ENCODE data around the gene TFF1.
A peak's percentile ranks its signal among the peaks of the same experiment; 100 is the strongest.

TFF1 gene

DNA sequence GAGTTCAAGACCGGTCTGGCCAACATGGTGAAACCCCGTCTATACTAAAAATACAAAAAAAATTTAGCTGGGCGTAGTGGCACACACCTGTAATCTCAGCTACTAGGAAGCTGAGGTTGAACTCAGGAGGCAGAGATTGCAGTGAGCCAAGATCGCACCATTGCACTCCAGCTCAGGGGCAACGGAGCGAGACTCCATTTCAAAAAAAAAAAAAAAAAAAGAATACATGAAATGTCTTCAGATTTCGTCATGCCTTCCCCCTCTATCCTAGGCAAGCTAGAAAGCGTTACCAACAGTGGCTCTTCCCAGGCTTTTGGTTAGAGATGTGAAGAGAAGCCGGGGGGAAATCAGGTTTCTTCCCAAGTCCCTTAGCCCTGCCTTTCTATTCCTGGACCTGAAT lies 3.6 kb downstream of the TFF1 start:
- no peak for DNase-seq (ENCODE audit: low spot score)

GRCh38 chr21:42362198-42362597 lies 4.1 kb downstream of the TFF1 start:
- DNase-seq (ENCODE audit: low spot score) = no peak

DNA sequence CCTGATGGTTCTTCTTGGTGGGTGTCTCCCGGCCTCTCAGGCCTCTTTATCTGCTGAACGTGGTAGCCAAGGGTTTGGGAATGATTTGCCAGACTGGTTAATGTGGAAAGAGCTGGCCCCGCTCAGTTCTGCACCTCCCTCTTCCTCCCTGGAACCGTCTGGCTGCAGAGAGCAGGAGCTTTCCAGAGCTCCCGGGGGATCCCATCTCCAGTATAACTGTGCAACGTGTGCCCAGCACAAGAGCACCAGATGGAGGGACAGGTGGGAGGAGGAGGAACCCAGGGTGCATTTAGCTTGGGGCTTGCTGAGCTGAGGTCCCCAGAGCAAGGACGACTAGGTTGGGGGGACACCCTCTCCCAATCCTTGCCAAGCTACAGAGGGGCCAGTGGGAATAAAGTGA lies 5.0 kb downstream of the TFF1 start:
- DNase-seq (ENCODE audit: low spot score) = no peak

- no peak for DNase-seq (ENCODE audit: low spot score)
Observed at GRCh38 chr21:42360317-42360716, 6.0 kb downstream of the TFF1 start.

DNA sequence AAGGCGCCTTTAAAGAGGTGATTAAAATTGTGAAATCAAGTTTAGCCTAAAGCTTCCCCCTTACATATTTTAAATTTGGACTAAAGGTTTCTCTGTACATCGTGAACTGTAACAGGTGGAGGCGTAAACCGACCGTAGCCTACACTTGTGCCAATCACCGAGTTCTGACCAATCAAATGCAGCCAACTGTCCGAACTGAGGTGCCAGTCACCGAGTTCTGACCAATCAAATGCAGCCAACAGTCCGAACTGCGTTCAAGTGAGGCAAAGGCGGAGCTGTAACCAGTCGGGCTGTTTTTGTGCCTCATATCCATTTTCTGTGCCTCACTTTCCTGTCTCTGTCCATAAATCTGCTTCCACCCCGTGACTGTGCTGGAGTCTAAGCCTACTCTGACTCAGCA lies 7.4 kb downstream of the TFF1 start:
- no peak for DNase-seq (ENCODE audit: low spot score)

- no peak for DNase-seq (ENCODE audit: low spot score)
Observed at GRCh38 chr21:42358261-42358660, 8.1 kb downstream of the TFF1 start.

DNA sequence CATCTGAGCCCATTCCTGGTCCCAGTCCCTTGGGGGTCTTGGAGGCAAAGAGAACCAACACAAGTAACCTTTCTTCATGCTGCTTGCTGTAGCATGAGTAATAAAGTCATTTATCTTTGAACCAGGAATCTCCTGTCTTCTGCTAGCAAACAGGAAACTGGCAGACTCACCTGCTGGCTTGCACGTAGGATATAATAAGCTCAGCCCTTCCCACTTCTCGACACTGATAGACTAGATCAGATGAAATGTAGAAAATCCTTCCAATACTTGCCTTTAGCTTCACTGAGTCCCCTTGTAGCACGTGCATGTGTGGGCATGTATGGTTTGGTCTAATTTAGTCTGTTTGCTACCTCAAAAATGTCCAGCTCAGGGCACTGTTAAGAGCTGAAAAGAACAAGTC lies 9.0 kb downstream of the TFF1 start:
- no peak for DNase-seq (ENCODE audit: low spot score)

GRCh38 chr21:42356650-42357049 lies 9.7 kb downstream of the TFF1 start:
- no peak for DNase-seq (ENCODE audit: low spot score)

GRCh38 chr21:42356046-42356445 lies 10.3 kb downstream of the TFF1 start:
- DNase-seq (ENCODE audit: low spot score) = no peak

- DNase-seq (ENCODE audit: low spot score) = no peak
Observed at GRCh38 chr21:42353623-42354022, 12.7 kb downstream of the TFF1 start.

DNA sequence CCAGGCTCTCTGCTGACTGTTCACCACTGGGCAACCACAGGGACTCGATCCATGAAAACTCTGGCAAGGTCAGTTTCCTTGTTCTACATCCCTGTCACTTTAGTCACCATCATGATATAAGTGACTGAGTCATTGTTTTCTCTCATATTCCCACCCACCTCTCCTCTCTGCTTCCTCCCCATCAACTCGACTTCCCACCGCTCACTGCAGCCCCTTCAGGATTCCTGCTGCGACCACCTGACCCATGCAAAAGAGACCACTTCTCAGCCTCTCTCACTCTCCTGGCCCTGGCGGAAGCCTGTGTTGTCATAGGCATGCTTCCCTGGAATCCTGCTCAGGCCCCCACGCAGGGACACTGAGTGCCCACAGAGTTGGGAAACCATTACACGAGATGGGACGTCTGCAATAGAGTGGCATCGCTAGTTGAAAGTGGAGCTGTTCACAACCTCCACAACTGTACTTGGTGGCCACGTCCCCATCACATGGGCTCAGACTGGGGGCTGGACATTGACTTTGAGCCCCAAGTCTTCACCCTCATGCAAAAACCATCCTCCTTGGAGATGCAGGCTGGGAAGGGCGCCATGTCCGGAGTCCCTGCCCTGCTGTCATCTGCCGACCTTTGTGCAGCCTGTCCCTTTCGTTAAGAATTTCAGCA lies 13.8 kb downstream of the TFF1 start:
- DNase-seq (ENCODE audit: low spot score) = no peak

DNA sequence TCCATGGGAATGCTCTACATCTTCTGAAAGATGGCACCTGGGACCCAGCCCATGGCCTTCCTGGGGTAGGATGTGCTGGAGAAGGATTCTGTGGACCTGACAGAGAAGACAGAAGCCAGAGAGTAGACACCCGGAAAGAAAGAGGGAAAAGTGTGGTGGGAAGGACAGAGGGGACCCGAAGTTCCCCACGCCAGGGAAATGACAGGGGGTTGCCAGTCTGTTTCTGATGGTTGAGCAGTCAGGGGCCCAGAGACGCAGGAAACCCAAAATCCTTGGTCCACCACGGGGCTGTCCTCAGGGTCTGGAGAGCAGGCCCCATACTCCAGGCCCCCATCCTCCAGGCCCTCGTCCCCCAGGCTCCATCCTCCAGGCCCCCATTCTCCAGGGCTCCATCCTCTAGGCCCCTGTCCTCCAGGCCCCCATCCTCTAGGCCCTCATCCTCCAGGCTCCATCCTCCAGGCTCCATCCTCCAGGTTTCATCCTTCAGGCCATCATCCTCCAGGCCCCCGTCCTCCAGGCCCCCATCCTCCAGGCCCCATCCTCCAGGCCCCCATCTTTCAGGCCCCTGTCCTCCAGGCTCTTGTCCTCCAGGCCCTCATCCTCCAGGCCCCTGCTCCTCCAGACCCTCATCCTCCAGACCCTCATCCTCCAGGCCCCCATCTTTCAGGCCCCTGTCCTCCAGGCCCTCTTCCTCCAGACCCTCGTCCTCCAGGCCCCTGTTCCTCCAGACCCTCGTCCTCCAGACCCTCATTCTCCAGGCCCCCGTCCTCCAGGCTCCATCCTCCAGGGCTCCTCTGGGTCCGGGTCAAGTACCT lies 14.5 kb downstream of the TFF1 start:
- no peak for DNase-seq (ENCODE audit: low spot score)

- DNase-seq (ENCODE audit: low spot score) = no peak
Observed at GRCh38 chr21:42350927-42351426, 15.4 kb downstream of the TFF1 start, which contains the start of gene TFF2. Gene TFF2, minus strand, starts transcription at chr21:42350994. Its CDS starts 37 bp downstream, at chr21:42350957.

GRCh38 chr21:42350318-42350910 lies 15.9 kb downstream of the TFF1 start:
- DNase-seq (ENCODE audit: low spot score) = no peak

DNA sequence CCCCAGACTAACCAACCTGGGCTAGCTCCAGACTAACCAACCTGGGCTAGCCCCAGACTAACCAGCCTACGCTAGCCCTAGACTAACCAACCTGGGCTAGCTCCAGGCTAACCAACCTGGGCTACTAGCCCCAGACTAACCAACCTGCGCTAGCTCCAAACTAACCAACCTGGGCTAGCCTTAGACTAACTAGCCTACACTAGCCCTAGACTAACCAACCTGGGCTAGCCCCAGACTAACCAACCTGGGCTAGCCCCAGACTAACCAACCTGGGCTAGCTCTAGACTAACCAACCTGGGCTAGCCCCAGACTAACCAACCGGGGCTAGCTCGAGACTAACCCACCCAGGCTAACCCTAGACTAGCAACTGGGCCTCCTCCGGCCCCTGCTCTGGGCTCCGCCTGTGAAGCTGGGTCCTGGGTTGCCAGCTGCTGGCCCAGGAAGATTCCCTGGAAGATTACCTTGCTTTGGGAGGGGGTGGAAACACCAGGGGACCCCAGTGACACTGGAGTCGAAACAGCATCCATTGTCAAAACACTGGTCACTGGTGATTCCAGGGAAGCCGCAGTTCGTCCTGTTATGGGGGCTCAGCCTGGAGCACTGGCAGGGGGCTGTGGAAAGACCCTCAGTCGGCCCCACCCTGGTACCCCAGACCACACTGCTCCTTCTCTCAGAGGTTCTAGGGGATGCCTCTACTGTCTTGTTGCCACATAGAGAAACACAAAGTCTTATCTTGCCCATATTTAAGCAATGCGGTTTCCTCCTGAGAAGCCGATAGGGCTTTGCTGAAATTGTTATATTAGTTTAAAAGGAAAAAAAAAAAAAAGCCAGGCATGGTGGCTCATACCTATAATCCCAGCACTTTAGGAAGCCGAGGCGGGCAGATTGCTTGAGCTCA lies 16.7 kb downstream of the TFF1 start:
- DNase-seq (ENCODE audit: low spot score) = no peak

GRCh38 chr21:42348762-42349161 lies 17.6 kb downstream of the TFF1 start:
- DNase-seq (ENCODE audit: low spot score) = no peak

- no peak for DNase-seq (ENCODE audit: low spot score)
Observed at GRCh38 chr21:42347601-42348327, 18.6 kb downstream of the TFF1 start.

- no peak for DNase-seq (ENCODE audit: low spot score)
Observed at GRCh38 chr21:42346866-42347600, 19.3 kb downstream of the TFF1 start.

DNA sequence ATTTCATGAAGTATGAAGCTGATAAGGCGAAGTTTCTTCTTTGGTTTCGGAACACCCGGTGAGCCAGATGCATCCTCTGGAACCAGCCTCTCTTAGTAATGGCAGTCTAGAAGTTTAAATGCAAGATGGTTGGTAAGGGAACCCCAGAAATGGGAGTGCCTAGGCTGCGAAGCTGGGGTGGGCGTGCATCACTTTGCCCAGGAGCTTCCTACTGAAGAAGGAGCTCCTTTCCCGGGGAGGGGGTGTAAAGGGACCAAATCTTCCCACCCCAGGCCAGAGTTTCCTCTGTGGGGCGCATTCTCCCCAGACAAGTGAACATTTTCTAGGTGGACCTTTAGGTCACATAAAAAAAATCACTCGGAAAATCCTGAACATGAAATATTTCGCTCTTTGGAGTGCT lies 19.9 kb downstream of the TFF1 start:
- no peak for DNase-seq (ENCODE audit: low spot score)

- DNase-seq (ENCODE audit: low spot score) = peak; percentile 52
Observed at GRCh38 chr21:42344631-42345030, 21.7 kb downstream of the TFF1 start.

Data from pons (tissue), 1 donor.